ENCODE measurements around the gene EFCAB8.
"Not testable (repeated sequence)": the region's sequence is repeated elsewhere in the genome, so short reads cannot be mapped to it uniquely, and the experiment has no call there.

EFCAB8 gene

DNA sequence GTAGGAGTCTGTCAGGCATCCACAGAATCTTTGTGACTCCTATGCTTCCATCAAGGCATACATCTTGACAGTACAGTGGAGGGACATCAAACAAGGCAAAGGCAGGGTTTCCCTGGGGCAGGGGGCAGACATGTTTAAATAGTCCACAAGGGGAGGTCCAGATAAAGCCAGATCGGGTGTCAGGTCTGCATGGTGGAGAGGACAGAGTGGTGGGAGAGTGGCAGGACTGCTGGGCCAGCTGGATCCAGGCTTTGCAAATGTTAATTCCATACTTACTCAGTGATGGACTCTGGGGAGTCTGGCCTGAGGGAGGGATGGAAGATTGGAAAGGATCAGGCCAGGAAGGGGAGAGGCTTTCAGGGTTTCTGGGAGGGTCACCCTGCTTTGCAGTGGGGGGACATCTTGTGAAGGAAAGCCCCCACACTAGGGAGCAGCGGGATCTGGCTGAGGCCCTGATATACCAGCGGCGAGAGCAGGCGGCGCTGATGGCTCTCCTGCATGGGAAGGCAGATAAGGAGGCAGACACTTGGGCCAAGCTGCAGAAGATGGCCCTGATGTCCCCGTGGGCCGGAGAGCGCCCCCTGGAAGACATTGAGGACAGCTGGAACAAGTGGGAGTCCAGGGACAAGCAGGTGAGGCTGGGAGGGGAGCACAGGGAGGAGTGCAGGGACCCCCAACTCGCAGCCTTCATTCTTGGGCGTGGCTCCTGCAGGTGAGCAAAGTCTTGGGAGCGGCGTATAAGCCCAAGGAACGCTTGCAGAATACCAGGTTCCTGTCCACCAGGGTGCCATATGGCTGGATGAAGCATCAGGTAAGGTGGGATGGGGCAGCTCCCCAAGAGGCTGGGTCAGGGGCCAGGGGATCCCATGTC, 100.9 kb downstream of the EFCAB8 start:
- no peak for DNase-seq

- DNase-seq: no peak
Observed at GRCh38 chr20:32960222-32960518, 101.4 kb downstream of the EFCAB8 start.

DNA sequence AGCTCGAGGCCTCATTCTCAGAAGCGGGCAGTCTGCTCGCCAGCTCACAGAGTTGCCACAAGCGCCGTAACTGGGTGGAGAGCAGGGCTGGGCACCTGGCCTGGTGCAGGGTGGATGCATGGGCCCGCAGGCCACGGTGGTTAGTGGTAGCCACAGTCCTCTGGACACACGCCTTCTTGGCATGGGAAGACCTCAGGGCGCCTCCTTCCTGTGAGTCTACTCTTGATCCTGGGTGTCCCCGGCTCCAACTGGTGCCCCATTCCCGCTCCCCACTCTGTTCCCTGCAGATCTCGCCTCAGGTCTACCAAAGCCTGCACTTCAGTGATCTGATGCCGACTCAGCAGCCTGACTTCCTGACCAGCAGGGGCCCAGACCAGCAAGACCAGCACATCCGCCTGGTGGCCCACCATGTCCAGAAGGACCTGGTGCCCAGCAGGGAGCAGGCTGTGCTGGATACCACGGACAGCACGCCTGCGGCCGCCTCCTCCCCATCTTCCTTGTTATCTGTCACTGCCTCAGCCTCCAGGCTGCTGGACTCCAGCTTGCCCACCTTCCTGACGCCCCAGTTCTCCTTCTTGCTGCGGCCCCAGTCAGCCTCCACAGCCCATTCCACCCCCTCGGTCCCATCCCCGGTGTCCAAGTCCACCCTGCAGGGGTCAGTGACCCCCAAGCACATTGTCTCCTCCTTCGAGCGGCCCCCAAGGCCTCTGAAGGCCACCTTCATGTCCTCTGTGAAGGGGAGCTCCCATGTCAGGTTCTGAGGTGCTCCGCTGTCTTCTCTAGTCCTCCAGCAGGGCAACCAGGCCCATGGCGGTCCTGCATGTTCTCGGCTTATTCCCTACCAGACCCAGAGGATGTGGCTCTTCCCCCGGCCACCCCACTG, 102.4 kb downstream of the EFCAB8 start:
- DNase-seq: no peak

- DNase-seq: no peak
Observed at GRCh38 chr20:32962053-32962452, 103.3 kb downstream of the EFCAB8 start.

- not testable (repeated sequence) for DNase-seq
Observed at GRCh38 chr20:32962646-32963045, 103.9 kb downstream of the EFCAB8 start.

DNA sequence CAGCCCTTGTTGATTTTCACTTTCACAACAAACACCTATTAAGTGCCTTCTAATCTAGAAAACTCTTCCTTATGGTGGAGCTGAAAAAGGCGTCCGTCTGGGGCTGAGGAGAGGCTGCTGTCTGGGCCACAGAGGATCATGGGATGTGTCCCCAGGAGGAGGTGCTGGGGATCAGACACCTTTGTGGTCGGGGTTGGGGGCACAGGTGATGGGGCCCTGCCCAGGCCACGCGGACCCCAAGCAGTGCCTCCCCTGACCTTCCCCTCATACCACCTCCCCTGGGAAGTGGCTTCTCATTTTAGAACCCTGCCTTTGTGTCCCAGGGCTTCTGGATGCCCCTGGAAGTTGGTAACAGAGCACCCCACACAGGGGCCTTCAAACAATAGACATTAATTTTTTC, 104.5 kb downstream of the EFCAB8 start:
- DNase-seq: no peak

GRCh38 chr20:32964575-32964974, 105.9 kb downstream of the EFCAB8 start:
- no peak for DNase-seq

DNA sequence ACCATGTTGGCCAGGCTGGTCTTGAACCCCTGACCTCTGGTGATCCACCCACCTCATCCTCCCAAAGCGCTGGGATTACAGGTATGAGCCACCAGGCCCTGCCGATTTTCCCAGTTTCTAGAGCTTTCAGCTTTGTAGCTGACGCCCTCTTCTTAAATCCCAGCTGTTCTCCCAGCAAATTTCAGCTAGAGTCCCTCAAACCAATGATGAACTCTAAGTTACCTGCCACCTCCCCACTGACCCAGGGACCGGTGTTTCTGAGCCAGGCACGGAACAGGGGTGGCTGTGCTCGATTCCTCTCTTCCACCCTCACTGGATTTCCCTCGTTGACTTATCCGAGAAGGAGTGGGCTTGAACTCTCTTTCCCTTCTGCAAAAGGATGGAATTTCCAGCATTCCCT, 106.4 kb downstream of the EFCAB8 start:
- no peak for DNase-seq

DNA sequence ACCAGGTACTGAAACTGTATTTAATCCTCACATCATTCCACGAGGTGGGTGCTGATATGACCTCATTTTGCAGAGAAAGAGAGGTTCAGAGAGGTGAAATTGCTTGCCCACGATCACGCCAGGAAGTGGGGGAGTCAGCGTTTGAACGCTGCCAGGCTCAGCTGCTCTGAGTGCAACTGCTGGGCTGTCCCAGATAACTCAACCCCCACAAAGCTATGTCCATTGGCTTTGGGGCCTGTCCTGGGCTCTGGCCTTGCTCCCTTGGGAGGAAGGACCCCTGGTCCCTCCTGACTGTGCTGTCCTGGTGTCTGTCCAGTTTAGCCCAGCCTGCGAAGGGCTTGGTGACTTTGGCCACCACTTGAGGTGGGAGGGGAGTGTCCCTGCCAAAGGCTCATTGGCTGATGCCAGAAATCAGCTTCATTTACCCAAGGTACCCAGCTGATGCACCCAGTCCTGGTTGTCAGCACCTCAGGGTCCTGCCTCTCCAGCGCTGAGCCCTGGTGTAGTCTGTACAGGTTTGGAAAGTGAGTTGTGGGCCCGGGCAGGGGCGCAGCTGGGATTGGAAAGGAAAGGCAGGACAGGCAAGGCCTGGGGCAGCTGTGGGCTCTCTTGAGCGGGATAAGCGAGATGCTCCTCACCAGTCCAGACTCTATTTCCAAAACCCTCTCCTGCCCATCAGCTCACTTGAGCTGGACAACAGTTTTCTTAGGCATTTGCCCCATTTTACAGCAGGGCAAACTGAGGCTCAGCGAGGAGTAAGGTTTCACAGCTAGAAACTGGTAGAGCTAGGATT, 107.1 kb downstream of the EFCAB8 start:
- DNase-seq: peak in 1 of 4 experiments; percentile 29

DNA sequence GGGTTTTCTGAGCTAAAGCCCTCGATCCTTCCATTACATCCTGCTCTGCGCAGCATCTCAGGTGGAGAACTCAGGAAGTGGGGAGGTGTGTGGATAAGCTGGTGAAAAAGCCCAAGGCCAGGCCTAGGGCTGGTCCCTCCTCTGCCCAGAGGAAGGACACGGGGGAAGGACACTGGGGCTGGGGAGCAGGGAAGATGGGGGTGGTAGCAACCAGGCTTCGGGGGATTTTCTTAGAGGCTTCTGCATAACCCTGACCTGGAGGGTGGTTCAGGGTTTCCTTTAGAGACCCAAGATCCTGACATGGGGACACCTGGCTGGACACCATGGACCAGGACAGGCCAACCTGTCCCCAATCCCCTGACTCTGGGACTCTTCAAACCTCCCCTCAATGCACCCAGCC, 107.7 kb downstream of the EFCAB8 start:
- DNase-seq: no peak

GRCh38 chr20:32966881-32967781, 108.4 kb downstream of the EFCAB8 start:
- peak in 1 of 4 experiments; percentile 28 for DNase-seq

DNA sequence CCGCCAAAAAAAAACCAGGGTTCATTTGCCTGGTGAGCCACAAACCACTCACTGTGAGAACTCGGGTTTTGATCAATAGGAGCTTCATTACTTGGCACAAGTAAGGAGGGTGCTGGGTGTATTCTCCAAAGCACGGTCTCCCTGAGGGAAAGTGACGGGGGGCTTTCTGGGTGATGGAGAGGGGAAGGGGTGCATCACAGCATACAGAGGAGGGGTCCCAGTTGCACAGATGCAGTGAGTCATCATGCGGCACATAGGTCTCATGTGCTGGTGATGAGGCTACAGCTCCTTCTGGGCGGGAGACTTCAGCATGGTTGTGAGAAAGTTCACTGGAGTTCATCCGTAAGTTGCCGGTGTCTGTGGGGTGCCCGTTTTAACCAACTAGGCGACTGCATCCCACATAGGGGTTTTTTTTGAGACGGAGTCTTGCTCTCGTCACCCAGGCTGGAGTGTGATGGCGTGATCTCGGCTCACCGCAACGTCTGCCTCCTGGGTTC, 109.3 kb downstream of the EFCAB8 start:
- DNase-seq: peak in 1 of 4 experiments; percentile 24

GRCh38 chr20:32968478-32969241, 109.9 kb downstream of the EFCAB8 start:
- no peak for DNase-seq

- no peak for DNase-seq
Observed at GRCh38 chr20:32969356-32970114, 110.8 kb downstream of the EFCAB8 start.

DNA sequence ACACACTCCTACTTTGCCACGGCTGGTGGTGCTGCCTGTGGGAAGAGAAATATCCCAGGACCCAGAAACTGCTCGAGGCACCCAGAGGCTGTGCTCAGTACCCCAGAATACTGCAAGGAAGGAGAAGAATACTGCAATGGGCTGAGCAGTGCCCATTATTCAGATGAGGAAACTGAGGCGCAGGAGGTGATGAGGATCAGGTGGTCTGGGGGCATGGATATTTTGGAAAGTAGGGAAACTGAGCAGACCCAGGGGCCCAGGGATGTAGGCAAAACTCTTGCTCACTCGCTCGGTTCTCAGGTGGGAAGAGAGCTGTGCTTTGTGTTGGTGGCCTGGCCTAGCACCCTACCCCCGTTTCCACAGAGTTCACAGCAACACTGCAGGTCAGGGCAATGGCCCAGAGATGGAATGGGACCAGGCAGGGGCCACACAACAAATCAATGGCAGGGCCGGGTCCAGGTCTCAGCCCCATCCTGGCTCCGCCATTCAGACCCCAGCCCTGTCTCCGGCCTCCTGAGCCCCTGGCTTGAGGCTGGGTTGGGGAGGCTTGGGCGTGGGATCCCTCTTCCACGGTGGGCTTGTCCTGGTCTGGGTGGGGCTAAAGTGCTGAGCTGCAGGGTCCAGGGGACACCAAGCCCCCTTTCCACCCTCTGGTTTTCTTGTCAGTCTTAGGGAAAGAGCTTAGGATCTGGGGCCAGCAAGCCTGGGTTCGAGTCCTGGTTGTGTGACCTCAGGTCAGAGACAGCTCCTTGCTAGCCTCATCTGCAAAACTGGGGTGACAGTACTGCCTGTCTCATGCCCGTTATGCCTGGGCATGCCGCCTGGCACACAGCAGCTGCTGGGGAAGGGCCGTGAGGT, 111.6 kb downstream of the EFCAB8 start:
- no peak for DNase-seq

DNA sequence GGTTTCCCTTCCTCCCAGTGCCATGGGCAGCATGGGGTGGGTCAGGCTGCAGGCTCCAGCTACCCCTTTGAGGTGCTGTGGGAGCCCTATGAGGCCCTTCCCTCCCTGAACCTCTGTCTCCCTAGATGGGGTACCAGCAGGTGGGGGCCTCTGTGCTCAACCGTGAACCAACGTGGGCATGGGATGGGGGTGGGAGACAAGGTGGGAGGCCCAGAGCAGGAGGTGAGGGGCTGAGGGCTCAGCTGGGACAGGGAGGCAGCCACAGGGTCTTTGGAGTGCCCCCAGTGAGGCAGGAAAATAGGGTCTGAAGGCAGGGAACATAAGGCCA, 112.2 kb downstream of the EFCAB8 start:
- DNase-seq: no peak

GRCh38 chr20:32971703-32972161, 113.0 kb downstream of the EFCAB8 start:
- DNase-seq: no peak

- peak in 2 of 4 experiments; percentile 41 to 65 for DNase-seq
Observed at GRCh38 chr20:32972181-32973076, 113.7 kb downstream of the EFCAB8 start.
